ENCODE results near the gene OPCML. TPM values are rescaled to one million over a fixed set of nuclear protein-coding genes. Genes with fewer than 3 reads are reported as not detected.

OPCML gene
- total RNA-seq, 1 donor from 2014 or later, result 4.1 TPM

- no peak for DNase-seq (ENCODE audit: low spot score)
- H3K9me3 Mint-ChIP-seq (ENCODE audit: unreplicated experiment), result no peaks in the 10 kb centered on the region
- peaks cover 7% of the 10 kb centered on the region for H3K4me1 Mint-ChIP-seq (ENCODE audit: unreplicated experiment)
- no peaks in the 10 kb centered on the region for H3K27me3 Mint-ChIP-seq (ENCODE audit: unreplicated experiment)
- TF ChIP-seq CTCF (IDR thresholded peaks at IDR 0.05; ENCODE audit: unreplicated experiment), result no peak
- H3K4me3 Mint-ChIP-seq (ENCODE audit: unreplicated experiment), result no peak overlapping the region
- H3K27ac Mint-ChIP-seq (ENCODE audit: unreplicated experiment), result no peak overlapping the region
- no peaks in the 10 kb centered on the region for H3K36me3 Mint-ChIP-seq (ENCODE audit: low read depth, unreplicated experiment)
Observed at GRCh38 chr11:132563050-132563449, 969.3 kb downstream of the OPCML start.

- Mint-ChIP-seq H3K9me3 (ENCODE audit: unreplicated experiment) (no peaks in the 10 kb centered on the region), H3K27ac (ENCODE audit: unreplicated experiment) (no peak overlapping the region), H3K27me3 (ENCODE audit: unreplicated experiment) (no peaks in the 10 kb centered on the region), H3K36me3 (ENCODE audit: low read depth, unreplicated experiment) (no peaks in the 10 kb centered on the region), H3K4me3 (ENCODE audit: unreplicated experiment) (no peak overlapping the region), H3K4me1 (ENCODE audit: unreplicated experiment) (peaks cover 7% of the 10 kb centered on the region)
- no peak for TF ChIP-seq CTCF (IDR thresholded peaks at IDR 0.05; ENCODE audit: unreplicated experiment)
- no peak for DNase-seq (ENCODE audit: low spot score)
Observed at GRCh38 chr11:132561937-132562336, 970.4 kb downstream of the OPCML start.

GRCh38 chr11:132559331-132560036 is 972.8 kb downstream of the OPCML start:
- Mint-ChIP-seq H3K27ac (ENCODE audit: unreplicated experiment) (no peak overlapping the region), H3K4me3 (ENCODE audit: unreplicated experiment) (no peak overlapping the region), H3K4me1 (ENCODE audit: unreplicated experiment) (peaks cover 7% of the 10 kb centered on the region), H3K27me3 (ENCODE audit: unreplicated experiment) (no peaks in the 10 kb centered on the region), H3K36me3 (ENCODE audit: low read depth, unreplicated experiment) (no peaks in the 10 kb centered on the region), H3K9me3 (ENCODE audit: unreplicated experiment) (no peaks in the 10 kb centered on the region)
- no peak for TF ChIP-seq CTCF (IDR thresholded peaks at IDR 0.05; ENCODE audit: unreplicated experiment)
- DNase-seq (ENCODE audit: low spot score), result no peak

GRCh38 chr11:132556316-132556715 is 976.0 kb downstream of the OPCML start:
- Mint-ChIP-seq H3K27me3 (ENCODE audit: unreplicated experiment) (no peaks in the 10 kb centered on the region), H3K9me3 (ENCODE audit: unreplicated experiment) (no peaks in the 10 kb centered on the region), H3K27ac (ENCODE audit: unreplicated experiment) (no peak overlapping the region), H3K4me3 (ENCODE audit: unreplicated experiment) (no peak overlapping the region), H3K4me1 (ENCODE audit: unreplicated experiment) (peaks cover 2% of the 10 kb centered on the region), H3K36me3 (ENCODE audit: low read depth, unreplicated experiment) (no peaks in the 10 kb centered on the region)
- TF ChIP-seq CTCF (IDR thresholded peaks at IDR 0.05; ENCODE audit: unreplicated experiment), result no peak
- DNase-seq (ENCODE audit: low spot score), result no peak

GRCh38 chr11:132555617-132556016 is 976.7 kb downstream of the OPCML start:
- DNase-seq (ENCODE audit: low spot score), result no peak
- TF ChIP-seq CTCF (IDR thresholded peaks at IDR 0.05; ENCODE audit: unreplicated experiment), result no peak
- Mint-ChIP-seq H3K27ac (ENCODE audit: unreplicated experiment) (no peak overlapping the region), H3K4me1 (ENCODE audit: unreplicated experiment) (peaks cover 2% of the 10 kb centered on the region), H3K27me3 (ENCODE audit: unreplicated experiment) (no peaks in the 10 kb centered on the region), H3K4me3 (ENCODE audit: unreplicated experiment) (no peak overlapping the region), H3K36me3 (ENCODE audit: low read depth, unreplicated experiment) (no peaks in the 10 kb centered on the region), H3K9me3 (ENCODE audit: unreplicated experiment) (no peaks in the 10 kb centered on the region)
